GM19023 (cell line): Measurements from ENCODE around the gene GTF2H2C.
A peak's percentile ranks its signal among the peaks of the same experiment; 100 is the strongest.
"Not testable (repeated sequence)": the region's sequence is repeated elsewhere in the genome, so short reads cannot be mapped to it uniquely, and the experiment has no call there.

ENCODE experiments used
- ATAC-seq: cut with Tn5 transposase; IDR thresholded peaks from one replicate; pipeline ENCODE4 v1.9.1; 2021; ENCODE audit warnings: mild to moderate bottlenecking, moderate library complexity; ENCODE audit not compliant: unreplicated experiment

GTF2H2C gene

DNA sequence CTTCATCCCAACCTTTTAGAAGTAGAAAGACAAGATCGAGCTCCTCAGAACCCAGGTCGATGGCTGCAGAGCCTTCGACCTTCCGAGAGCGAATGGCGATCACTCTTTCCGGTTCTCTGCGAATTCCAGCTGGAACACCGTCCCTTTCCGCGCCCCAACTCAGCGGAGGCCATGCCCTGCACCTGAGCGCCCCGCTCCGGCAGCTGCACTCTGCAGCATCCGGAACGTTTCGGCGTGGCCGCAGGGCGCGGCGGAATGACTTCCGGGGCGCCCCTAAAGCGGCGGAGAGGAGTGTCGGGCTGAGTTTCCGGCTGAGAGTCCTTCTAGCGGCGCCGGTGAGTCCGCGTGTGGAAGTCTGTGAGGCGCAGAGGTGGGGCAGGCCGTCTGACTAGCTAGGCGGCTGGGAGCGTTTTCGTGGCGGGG lies at the start of gene GTF2H2C:
TSS of gene GTF2H2C (plus strand) at position 284 of the 423 bp plus-strand sequence. CDS start 4,942 bp downstream, outside the sequence.
- peak; percentile 96 for ATAC-seq

- no peak for ATAC-seq
These were observed 49.3 kb upstream of the GTF2H2C start for GRCh38 chr5:69510694-69511093.

- ATAC-seq: no peak
These were observed 47.2 kb upstream of the GTF2H2C start for GRCh38 chr5:69512740-69513260.

DNA sequence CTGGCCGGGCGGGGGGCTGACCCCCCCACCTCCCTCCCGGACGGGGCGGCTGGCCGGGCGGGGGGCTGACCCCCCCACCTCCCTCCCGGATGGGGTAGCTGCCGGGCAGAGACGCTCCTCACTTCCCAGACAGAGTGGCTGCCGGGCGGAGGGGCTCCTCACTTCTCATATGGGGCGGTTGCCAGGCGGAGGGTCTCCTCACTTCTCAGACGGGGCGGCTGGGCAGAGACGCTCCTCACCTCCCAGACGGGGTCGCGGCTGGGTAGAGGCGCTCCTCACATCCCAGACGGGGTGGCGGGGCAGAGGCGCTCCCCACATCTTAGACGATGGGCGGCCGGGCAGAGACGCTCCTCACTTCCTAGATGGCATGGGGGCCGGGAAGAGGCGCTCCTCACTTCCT lies 44.4 kb upstream of the GTF2H2C start:
- not testable (repeated sequence) for ATAC-seq

DNA sequence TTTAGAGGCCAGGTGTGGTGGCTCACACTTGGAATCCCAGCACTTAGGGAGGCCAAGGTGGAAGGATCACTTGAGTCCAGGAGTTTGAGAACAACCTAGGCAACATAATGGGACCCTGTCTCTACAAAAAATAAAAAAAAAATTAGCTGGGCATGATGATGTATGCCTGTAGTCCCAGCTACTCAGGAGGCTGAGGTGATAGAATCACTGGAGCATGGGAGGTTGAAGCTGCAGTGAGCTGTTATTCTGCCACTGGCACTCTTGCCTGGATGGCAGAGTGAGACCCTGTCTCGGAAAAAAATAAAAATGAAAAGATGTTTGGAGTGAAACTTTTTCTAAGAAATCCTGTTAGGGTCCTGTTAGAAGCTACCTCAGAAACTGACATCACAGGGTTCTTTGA lies 43.2 kb upstream of the GTF2H2C start:
- ATAC-seq: no peak

DNA sequence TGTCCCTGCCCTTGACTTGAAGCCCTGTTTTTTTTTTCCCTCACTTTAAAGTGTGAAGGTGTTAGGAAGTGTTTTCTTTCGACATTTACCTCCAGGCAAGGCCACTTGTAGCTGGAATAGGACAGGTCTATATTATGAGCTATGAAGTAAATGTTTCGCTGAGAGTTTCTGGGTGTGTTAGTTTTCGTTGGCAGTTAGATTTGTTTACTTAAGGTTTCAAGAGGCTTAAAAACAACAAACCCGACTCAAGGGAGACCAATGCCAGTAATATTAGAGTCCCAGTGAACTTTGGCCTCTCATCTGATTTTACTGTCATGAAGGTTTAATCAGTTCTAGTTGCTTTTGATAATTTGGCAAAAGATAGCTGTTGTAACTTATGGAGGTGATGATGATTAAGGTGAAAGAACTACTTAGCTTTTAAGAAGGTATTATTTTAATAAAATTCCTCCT lies 42.2 kb upstream of the GTF2H2C start:
- no peak for ATAC-seq

DNA sequence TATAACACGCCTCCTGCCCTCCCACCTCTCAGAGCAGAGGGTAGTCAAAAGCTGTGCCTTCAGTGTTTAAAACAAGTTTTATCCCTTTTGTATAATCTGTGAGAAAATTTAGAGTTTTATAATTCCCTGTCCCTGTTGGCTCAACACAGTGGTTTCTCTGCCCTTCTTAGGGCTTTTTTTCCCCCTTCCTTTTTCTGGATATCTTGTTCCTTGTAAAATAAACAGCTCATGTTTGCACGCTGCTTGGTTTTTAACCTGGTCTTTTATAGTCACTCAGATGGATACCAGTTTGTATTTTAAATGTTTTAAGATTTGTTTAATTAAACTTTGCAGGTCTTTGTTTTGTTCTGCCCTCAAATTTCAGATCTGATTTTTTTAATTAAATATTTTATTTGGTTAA lies 40.7 kb upstream of the GTF2H2C start:
- no peak for ATAC-seq

DNA sequence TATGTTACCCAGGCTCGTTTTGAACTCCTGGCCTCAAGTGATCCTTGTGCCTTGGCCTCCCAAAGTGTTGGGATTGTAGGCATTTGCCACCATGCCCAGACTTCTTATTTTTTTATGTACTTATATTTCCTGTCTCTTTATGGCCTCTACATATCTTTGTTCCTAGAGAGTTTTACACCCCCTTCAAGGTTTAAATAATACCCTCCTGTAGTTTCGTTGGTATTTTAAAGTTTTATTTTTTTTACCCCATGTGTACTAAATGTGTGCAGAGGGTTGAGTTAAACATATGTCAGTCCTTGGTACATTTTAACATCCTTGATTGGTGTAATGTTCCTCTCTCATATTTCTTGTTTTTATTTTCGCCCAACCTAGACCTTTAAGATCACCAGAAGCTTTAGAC lies 38.0 kb upstream of the GTF2H2C start:
- ATAC-seq: no peak

DNA sequence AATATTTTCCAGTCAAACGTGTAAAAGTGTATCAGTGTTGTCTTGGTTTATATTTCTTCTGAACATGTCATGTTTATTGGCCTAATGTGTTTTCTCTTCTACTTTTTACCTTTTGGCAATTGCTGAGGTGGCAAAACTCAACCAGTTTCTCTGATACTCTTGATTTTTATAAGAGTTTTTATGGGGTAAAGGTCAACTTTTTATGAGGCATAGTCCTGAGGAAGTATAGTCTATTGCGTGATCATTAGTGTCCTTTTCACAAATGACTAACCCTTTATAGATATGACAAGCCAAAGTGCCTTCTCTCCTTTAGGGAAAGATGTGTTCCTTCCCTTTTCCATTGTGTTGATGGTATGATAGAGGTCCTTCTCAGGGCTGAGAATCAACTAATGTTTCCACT lies 34.5 kb upstream of the GTF2H2C start:
- ATAC-seq: no peak

- no peak for ATAC-seq
These were observed 33.3 kb upstream of the GTF2H2C start for GRCh38 chr5:69526660-69527059.

DNA sequence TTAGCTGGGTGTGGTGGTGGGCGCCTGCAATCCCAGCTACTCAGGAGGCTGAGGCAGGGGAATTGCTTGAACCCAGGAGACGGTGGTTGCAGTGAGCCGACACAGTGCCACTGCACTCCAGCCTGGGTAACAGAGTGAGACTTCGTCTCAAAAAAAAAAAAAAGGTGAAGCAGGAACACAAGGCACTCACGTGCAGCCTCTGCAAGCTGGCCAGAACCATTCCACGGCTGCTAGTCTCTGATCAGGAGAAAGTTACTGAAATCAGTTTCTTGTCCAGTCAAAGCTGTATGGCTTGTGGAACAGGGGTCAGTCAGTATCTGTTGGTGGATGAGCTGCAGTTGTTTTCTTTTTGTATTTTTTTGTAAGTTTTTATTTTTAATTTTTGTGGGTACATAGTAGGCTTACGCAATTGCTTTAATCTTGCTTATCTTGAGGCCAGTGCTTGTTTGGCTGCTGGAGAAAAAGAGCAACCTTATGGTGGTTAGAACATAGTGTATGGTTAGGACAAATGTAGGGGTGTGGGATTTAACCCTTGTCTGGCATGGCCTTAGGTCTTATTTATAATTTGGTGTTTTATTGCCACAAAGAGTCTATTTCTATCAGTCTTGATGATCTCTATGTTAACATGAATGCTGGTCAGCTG lies 32.7 kb upstream of the GTF2H2C start:
- ATAC-seq: no peak

DNA sequence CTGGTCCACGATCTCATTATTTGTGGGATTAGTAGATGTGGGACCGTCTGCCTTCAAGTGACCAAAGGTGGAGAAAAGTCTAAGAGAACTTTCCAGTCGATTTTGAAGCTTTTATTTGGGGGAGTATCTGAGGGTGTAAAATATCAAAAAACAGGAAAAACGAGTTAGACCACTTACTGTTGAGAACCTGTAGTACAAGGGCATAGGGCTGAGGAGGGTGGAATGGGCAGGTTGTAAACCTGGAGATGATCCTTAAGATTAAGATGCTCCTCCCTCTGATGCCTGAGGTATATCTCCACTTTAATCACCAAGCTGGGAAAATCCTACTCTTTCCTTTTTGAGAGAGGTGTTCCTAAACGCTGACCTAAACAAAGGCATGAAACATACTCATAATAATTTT lies 32.0 kb upstream of the GTF2H2C start:
- no peak for ATAC-seq

DNA sequence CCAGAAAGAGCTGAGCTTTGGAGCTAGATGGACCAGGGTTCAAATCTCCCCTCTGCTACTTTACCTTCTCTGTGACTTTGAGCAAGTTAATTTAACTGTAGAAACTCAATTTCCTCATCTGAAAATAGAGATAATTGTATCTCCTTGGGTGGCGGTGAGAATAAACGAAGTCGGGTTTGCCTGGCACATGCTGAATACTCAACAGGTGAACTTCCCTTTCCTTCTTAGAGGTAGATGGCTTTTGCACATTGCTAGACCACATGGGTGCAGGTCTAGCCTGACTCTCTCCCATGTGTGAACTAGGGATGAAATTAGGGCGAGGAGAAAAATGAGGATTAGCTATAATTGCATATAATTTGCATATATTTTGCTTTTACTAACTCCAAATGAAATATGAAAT lies 31.4 kb upstream of the GTF2H2C start:
- ATAC-seq: no peak

DNA sequence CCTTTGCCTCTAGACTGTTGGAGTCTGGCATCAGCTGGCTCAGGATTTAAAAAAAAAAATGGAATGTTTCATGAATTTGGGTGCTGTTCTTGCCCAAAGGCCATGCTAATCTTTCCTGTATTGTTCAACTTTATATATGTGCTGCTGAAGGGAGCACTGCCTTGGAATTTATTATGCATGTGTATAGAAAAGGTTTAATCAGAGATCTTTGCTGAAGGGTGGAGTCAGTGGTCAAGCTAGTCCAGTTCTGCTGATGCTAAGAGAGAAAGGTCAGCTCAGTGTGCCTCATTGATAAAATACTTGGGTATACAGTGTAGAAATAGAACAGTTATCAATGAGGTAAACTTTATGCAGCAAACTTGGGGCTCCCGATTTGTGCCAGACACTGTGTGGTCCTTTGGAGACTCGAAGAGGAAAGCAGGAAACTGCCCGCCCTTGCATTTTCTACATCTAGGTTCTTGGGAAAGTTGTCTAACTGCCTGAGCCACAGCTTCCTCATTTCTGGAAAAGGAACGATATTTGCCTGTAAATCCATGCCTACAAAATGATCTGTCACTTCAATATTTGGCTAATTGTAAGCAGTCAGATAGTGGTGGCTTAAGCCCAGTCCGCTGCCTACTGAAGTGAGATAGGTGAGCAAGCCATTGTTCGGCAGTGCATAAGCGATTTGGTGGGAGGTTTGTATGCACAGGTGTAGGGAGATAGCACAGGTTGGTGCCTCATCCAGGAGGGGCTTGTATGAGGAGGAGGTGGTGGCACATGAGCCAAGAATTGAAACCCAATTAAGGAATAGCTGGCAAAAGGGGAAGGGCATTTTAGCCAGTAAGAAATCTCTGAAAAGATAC lies 29.2 kb upstream of the GTF2H2C start:
- no peak for ATAC-seq

- ATAC-seq: no peak
These were observed 28.6 kb upstream of the GTF2H2C start for GRCh38 chr5:69531406-69531801.

DNA sequence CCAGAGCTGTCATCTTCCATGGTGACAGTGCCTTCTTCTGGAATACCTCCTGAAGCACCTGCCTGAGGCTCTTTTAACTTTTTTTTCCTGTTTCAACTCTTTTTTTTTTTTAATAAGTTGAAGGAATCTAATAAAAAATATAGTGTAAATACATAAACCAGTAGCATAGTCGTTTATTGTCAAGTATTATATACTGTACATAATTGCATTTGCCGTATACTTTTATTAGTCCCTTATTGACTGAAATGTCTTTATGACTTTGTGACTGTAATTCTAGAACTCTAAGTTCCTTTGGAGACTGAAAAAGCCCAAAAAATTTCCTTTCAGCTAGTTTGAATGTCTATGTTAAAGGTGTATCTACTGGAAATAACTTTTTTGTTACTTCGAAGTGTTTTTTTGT lies 22.1 kb upstream of the GTF2H2C start:
- ATAC-seq: not testable (repeated sequence)

- not testable (repeated sequence) for ATAC-seq
These were observed 21.3 kb upstream of the GTF2H2C start for GRCh38 chr5:69538735-69539134.

- not testable (repeated sequence) for ATAC-seq
These were observed 18.6 kb upstream of the GTF2H2C start for GRCh38 chr5:69541347-69541746.

DNA sequence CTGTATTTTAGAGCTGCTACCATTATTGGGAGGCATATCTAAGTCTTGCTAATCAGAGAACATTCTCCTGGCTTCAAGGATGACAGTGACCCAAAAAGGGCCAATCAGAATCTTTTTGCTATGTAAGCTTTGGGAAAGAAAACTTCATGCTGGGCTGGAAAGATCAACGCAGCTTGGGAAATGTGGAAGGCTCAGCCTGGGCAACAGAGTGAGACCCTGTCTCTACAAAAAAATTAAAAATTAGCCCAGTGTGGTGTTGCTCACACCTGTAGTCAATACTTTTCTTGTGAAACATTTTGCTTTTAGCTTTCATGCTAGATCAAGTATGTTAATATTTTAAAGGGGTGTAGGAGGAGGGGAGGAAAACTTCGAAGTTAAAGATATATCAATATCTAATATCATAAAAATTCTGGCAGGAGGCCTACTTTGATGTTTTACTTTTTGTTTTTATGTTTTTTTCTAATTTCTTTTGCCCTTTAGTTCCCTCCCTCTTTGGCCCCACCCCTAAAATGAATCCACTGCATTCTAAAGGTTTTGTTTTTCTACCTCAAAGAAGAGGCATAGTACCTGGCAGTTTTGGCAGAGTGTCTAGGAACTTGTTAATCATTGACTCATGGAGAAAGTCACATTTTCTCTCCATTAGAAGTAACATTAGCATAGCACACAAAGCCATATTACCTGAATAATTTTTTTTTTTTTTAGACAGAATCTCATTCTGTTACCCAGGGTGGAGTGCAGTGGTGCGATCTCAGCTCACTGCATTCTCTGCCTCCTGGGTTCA lies 17.0 kb upstream of the GTF2H2C start:
- ATAC-seq: not testable (repeated sequence)

DNA sequence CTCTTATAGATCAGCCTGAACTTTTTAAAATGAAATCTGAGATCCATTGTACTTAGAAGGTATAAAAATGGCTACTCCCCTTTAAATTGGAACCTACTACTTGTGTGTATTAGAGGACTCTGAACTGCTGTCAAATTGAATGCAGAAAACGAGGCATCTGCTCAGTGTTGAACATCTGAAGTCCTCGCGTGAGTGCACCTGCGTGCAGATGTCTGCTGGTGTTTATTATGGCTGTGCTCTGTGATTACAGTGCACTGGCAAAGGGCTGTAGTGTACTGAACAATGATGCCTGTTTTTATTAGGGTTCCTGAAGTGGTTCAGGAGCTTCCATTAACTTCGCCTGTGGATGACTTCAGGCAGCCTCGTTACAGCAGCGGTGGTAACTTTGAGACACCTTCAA lies 15.4 kb upstream of the GTF2H2C start:
- ATAC-seq: not testable (repeated sequence)
